PFSK-1 (cell line): Measurements from ENCODE around the gene MGA.

Source experiments
- POLR2AphosphoS5 ChIP-seq: IDR thresholded peaks from 2 replicates; pipeline ENCODE4 v1.6.1; 2012; ENCODE audit warnings: low read depth, mild to moderate bottlenecking, control low read depth, low read length, moderate library complexity
- REST ChIP-seq, 2 experiments: IDR thresholded peaks; 2 replicates each; pipeline versions ENCODE4 v1.6.1 to v1.8.0; 2011 to 2012; ENCODE audit warnings: low read depth in 2 of 2, low read length in 2 of 2, control low read depth in 1 of 2, inconsistent platforms in 1 of 2, mild to moderate bottlenecking in 1 of 2, moderate library complexity in 1 of 2; ENCODE audit not compliant: insufficient read depth in 1 of 2
- SIN3A ChIP-seq: IDR thresholded peaks from 2 replicates; pipeline ENCODE4 v1.6.1; 2012; ENCODE audit warnings: mild to moderate bottlenecking, low read length, moderate library complexity, borderline replicate concordance; ENCODE audit not compliant: insufficient read depth
- TAF1 ChIP-seq: IDR thresholded peaks from 2 replicates; pipeline ENCODE4 v1.6.1; 2012; ENCODE audit warnings: low read length, control low read depth, borderline replicate concordance; ENCODE audit not compliant: insufficient read depth

- TF ChIP-seq TAF1 (no peak), POLR2AphosphoS5 (no peak), SIN3A (no peak), REST (IDR thresholded peaks at IDR 0.05; ENCODE audit: insufficient read depth in 1 of 2, low read depth in 2 of 2, low read length in 2 of 2) (no peak)
These were observed 31.3 kb downstream of the MGA start for GRCh38 chr15:41691471-41691870.
